ENCODE results near the gene C2orf72.

C2orf72 gene

DNA sequence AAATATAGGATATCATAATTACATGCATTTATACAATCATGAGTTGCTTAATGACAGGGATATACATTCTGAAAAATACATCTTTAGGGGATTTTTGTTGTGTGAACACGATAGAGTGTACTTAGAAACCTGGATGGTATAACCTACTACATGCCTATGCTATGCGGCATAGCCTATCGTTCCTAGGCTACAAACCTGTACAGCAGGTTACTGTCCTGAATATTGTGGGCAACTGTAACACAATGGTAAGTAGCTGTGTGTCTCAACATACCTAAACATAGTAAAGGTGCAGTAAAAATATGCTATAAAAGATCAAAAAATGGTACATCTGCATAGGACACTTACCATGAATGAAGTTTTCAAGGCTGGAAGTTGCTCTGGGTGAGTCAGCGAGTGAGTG, 6.5 kb downstream of the C2orf72 start:
- H3K4me3 ChIP-seq (ENCODE audit: low read depth, low read length): no peak overlapping the region
- no peak for DNase-seq (ENCODE audit: low read depth)
- TF ChIP-seq MAX (IDR thresholded peaks at IDR 0.05; ENCODE audit: low read depth, low read length): no peak
- TF ChIP-seq POLR2A (IDR thresholded peaks at IDR 0.05; ENCODE audit: extremely low read depth, insufficient read length): no peak
- TF ChIP-seq, protein P1, sequence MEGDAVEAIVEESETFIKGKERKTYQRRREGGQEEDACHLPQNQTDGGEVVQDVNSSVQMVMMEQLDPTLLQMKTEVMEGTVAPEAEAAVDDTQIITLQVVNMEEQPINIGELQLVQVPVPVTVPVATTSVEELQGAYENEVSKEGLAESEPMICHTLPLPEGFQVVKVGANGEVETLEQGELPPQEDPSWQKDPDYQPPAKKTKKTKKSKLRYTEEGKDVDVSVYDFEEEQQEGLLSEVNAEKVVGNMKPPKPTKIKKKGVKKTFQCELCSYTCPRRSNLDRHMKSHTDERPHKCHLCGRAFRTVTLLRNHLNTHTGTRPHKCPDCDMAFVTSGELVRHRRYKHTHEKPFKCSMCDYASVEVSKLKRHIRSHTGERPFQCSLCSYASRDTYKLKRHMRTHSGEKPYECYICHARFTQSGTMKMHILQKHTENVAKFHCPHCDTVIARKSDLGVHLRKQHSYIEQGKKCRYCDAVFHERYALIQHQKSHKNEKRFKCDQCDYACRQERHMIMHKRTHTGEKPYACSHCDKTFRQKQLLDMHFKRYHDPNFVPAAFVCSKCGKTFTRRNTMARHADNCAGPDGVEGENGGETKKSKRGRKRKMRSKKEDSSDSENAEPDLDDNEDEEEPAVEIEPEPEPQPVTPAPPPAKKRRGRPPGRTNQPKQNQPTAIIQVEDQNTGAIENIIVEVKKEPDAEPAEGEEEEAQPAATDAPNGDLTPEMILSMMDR (IDR thresholded peaks at IDR 0.05; ENCODE audit: low read depth, low read length): no peak
- no peak for TF ChIP-seq MYC (IDR thresholded peaks at IDR 0.05; ENCODE audit: low read depth, low read length)

GRCh38 chr2:231046916-231047273, 9.6 kb downstream of the C2orf72 start:
- no peak for TF ChIP-seq POLR2A (IDR thresholded peaks at IDR 0.05; ENCODE audit: extremely low read depth, insufficient read length)
- TF ChIP-seq MYC (IDR thresholded peaks at IDR 0.05; ENCODE audit: low read depth, low read length): no peak
- TF ChIP-seq, protein P1 (IDR thresholded peaks at IDR 0.05; ENCODE audit: low read depth, low read length): no peak
- TF ChIP-seq MAX (IDR thresholded peaks at IDR 0.05; ENCODE audit: low read depth, low read length): no peak
- H3K4me3 ChIP-seq (ENCODE audit: low read depth, low read length): no peak overlapping the region
- DNase-seq (ENCODE audit: low read depth): no peak

DNA sequence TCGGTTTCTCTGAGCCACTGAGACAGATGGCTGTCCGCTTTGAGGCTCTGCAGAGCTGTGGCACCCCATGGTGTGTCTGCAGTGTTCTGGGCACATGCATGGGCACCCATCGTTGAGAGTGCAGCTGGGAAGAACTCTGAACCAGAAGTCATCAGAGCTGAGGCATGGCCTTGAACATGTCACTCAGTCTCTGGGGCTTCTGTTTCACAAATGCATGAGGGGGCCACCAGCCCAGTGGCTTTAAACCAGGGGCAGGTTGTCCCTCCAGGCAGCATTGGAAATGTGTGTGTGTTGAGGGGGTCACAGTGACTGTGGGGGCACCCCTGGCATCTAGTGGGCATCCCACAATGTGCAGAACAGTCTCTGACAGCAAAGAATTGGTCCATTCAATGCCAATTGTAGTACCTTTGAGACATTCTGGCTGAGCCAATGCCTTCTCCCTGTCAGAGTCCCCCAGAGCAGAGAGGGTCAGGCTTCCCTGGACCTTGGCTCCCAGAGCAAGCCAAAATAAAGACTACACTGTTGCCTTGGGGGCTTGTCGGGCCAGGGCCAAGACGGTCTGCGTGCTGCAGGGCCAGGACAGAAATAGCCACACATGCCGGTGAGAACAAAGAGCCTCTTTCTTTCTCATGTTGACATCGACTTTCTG, 10.1 kb downstream of the C2orf72 start:
- TF ChIP-seq, protein P1 (IDR thresholded peaks at IDR 0.05; ENCODE audit: low read depth, low read length): no peak
- TF ChIP-seq MYC (IDR thresholded peaks at IDR 0.05; ENCODE audit: low read depth, low read length): no peak
- TF ChIP-seq MAX (IDR thresholded peaks at IDR 0.05; ENCODE audit: low read depth, low read length): no peak
- no peak for TF ChIP-seq POLR2A (IDR thresholded peaks at IDR 0.05; ENCODE audit: extremely low read depth, insufficient read length)
- DNase-seq (ENCODE audit: low read depth): no peak
- no peak overlapping the region for H3K4me3 ChIP-seq (ENCODE audit: low read depth, low read length)

DNA sequence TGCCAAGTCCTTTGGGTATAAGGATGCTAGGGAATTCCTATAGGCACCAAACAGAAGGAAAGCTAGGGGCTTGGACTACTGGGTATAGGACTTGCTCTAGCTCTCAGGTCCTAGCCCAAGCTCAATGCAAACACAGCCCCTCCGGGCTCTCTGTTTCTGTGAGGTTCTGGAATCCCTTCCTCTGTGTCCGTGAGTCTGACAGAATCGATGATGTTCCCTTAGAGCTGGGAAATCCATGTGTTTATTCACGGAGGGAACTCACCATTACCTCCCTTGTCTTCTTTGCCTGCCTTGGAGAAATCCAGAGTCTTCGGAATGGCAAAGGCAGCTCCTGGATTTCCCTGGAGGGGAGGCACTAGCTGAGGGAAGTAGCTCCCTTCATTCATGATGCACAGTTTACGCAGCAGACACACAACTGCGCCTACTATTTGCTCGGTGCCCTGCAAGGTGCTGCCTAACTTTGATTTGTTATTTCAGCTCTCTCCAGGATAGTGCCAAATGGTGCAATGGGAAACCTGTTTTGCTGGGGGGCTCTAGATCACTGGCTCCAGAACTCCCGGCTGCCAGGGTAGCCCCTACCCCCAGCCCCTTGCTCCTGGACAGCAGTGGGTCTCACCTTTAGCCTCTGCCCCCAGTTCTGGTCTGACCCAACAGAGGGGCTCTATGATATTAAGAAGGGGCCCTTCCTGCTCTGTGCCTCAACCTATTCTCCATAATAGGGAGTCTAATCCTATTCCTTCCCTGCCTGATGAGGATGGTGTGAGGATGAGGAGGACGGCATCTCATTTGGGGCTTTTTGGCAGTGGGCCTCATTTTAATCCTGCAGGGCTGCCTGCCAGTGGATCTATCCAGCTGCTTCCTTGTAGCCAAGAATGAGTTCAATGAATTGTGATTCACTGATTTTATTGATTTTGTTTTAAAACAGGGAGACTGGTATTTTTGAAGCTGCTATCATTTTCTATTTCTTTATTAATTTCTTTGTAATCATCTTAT, 10.9 kb downstream of the C2orf72 start:
- H3K4me3 ChIP-seq (ENCODE audit: low read depth, low read length): no peak overlapping the region
- TF ChIP-seq MYC (IDR thresholded peaks at IDR 0.05; ENCODE audit: low read depth, low read length) (no peak), POLR2A (IDR thresholded peaks at IDR 0.05; ENCODE audit: extremely low read depth, insufficient read length) (no peak), MAX (IDR thresholded peaks at IDR 0.05; ENCODE audit: low read depth, low read length) (no peak)
- TF ChIP-seq, protein P1 (IDR thresholded peaks at IDR 0.05; ENCODE audit: low read depth, low read length): no peak
- no peak for DNase-seq (ENCODE audit: low read depth)

GRCh38 chr2:231049286-231050017, 12.1 kb downstream of the C2orf72 start:
- H3K4me3 ChIP-seq (ENCODE audit: low read depth, low read length): no peak overlapping the region
- no peak for DNase-seq (ENCODE audit: low read depth)
- TF ChIP-seq, protein P1 (IDR thresholded peaks at IDR 0.05; ENCODE audit: low read depth, low read length): no peak
- TF ChIP-seq MYC (IDR thresholded peaks at IDR 0.05; ENCODE audit: low read depth, low read length): no peak
- no peak for TF ChIP-seq POLR2A (IDR thresholded peaks at IDR 0.05; ENCODE audit: extremely low read depth, insufficient read length)
- no peak for TF ChIP-seq MAX (IDR thresholded peaks at IDR 0.05; ENCODE audit: low read depth, low read length)

Data from NB4 (cell line).